ENCODE measurements around the gene DUXB.

DUXB gene

GRCh38 chr16:75701361-75701760 is at the start of gene DUXB:
TSS of gene DUXB (minus strand) at chr16:75701461. CDS start at chr16:75701418, 43 bp downstream.
- no peak for ATAC-seq
- TF ChIP-seq ARNTL (CRISPR knock-in tag; IDR thresholded peaks at IDR 0.05; ENCODE audit: borderline replicate concordance, low read depth) (no peak), TCF4 (CRISPR knock-in tag; IDR thresholded peaks at IDR 0.05; ENCODE audit: borderline replicate concordance) (no peak), GLIS3 (CRISPR knock-in tag; IDR thresholded peaks at IDR 0.05) (no peak), OSR1 (CRISPR knock-in tag; IDR thresholded peaks at IDR 0.05) (no peak), ISL1 (CRISPR knock-in tag; IDR thresholded peaks at IDR 0.05) (no peak), RARB (CRISPR knock-in tag; IDR thresholded peaks at IDR 0.05) (no peak), ZFP30 (CRISPR knock-in tag; IDR thresholded peaks at IDR 0.05) (no peak), PPARA (CRISPR knock-in tag; IDR thresholded peaks at IDR 0.05; ENCODE audit: borderline replicate concordance) (no peak)
- TF ChIP-seq, protein P1, sequence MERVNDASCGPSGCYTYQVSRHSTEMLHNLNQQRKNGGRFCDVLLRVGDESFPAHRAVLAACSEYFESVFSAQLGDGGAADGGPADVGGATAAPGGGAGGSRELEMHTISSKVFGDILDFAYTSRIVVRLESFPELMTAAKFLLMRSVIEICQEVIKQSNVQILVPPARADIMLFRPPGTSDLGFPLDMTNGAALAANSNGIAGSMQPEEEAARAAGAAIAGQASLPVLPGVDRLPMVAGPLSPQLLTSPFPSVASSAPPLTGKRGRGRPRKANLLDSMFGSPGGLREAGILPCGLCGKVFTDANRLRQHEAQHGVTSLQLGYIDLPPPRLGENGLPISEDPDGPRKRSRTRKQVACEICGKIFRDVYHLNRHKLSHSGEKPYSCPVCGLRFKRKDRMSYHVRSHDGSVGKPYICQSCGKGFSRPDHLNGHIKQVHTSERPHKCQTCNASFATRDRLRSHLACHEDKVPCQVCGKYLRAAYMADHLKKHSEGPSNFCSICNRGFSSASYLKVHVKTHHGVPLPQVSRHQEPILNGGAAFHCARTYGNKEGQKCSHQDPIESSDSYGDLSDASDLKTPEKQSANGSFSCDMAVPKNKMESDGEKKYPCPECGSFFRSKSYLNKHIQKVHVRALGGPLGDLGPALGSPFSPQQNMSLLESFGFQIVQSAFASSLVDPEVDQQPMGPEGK (CRISPR knock-in tag; IDR thresholded peaks at IDR 0.05; ENCODE audit: borderline replicate concordance), result no peak
- TF ChIP-seq, protein P2, sequence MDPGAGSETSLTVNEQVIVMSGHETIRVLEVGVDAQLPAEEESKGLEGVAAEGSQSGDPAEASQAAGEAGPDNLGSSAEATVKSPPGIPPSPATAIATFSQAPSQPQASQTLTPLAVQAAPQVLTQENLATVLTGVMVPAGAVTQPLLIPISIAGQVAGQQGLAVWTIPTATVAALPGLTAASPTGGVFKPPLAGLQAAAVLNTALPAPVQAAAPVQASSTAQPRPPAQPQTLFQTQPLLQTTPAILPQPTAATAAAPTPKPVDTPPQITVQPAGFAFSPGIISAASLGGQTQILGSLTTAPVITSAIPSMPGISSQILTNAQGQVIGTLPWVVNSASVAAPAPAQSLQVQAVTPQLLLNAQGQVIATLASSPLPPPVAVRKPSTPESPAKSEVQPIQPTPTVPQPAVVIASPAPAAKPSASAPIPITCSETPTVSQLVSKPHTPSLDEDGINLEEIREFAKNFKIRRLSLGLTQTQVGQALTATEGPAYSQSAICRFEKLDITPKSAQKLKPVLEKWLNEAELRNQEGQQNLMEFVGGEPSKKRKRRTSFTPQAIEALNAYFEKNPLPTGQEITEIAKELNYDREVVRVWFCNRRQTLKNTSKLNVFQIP (CRISPR knock-in tag; IDR thresholded peaks at IDR 0.05; ENCODE audit: borderline replicate concordance, low read depth), result no peak

GRCh38 chr16:75750528-75750927 is 49.3 kb upstream of the DUXB start:
- TF ChIP-seq ARNTL (CRISPR knock-in tag; IDR thresholded peaks at IDR 0.05; ENCODE audit: borderline replicate concordance, low read depth) (no peak), ZFP30 (CRISPR knock-in tag; IDR thresholded peaks at IDR 0.05) (no peak), ZNF8 (CRISPR knock-in tag; IDR thresholded peaks at IDR 0.05) (no peak), ZC3H10 (CRISPR knock-in tag; IDR thresholded peaks at IDR 0.05) (no peak), ESRRG (CRISPR knock-in tag; IDR thresholded peaks at IDR 0.05) (no peak), OSR1 (CRISPR knock-in tag; IDR thresholded peaks at IDR 0.05) (no peak)
- TF ChIP-seq, protein P1 (CRISPR knock-in tag; IDR thresholded peaks at IDR 0.05; ENCODE audit: borderline replicate concordance), result no peak
- no peak for ATAC-seq

- TF ChIP-seq, protein P2 (CRISPR knock-in tag; IDR thresholded peaks at IDR 0.05; ENCODE audit: borderline replicate concordance, low read depth), result no peak
- TF ChIP-seq PPARA (CRISPR knock-in tag; IDR thresholded peaks at IDR 0.05; ENCODE audit: borderline replicate concordance) (no peak), ZFP30 (CRISPR knock-in tag; IDR thresholded peaks at IDR 0.05) (no peak), RARB (CRISPR knock-in tag; IDR thresholded peaks at IDR 0.05) (no peak), ESRRG (CRISPR knock-in tag; IDR thresholded peaks at IDR 0.05) (no peak), CREB5 (CRISPR knock-in tag; IDR thresholded peaks at IDR 0.05; ENCODE audit: low read depth) (no peak), ZC3H10 (CRISPR knock-in tag; IDR thresholded peaks at IDR 0.05) (no peak), BACH2 (CRISPR knock-in tag; IDR thresholded peaks at IDR 0.05; ENCODE audit: borderline replicate concordance) (no peak), ZFP3 (CRISPR knock-in tag; IDR thresholded peaks at IDR 0.05) (no peak), ZNF70 (CRISPR knock-in tag; IDR thresholded peaks at IDR 0.05) (no peak)
- ATAC-seq, result no peak
Measured at GRCh38 chr16:75746359-75746758, 45.1 kb upstream of the DUXB start.

GRCh38 chr16:75745823-75746222 is 44.6 kb upstream of the DUXB start:
- TF ChIP-seq ZC3H10 (CRISPR knock-in tag; IDR thresholded peaks at IDR 0.05), result no peak
- TF ChIP-seq SNAI2 (CRISPR knock-in tag; IDR thresholded peaks at IDR 0.05), result no peak
- no peak for TF ChIP-seq RARB (CRISPR knock-in tag; IDR thresholded peaks at IDR 0.05)
- TF ChIP-seq ZNF8 (CRISPR knock-in tag; IDR thresholded peaks at IDR 0.05), result no peak
- no peak for TF ChIP-seq CSDC2 (CRISPR knock-in tag; IDR thresholded peaks at IDR 0.05)
- no peak for TF ChIP-seq CREB5 (CRISPR knock-in tag; IDR thresholded peaks at IDR 0.05; ENCODE audit: low read depth)
- TF ChIP-seq BACH2 (CRISPR knock-in tag; IDR thresholded peaks at IDR 0.05; ENCODE audit: borderline replicate concordance), result no peak
- TF ChIP-seq TOX (CRISPR knock-in tag; IDR thresholded peaks at IDR 0.05; ENCODE audit: borderline replicate concordance), result no peak
- no peak for TF ChIP-seq PPARA (CRISPR knock-in tag; IDR thresholded peaks at IDR 0.05; ENCODE audit: borderline replicate concordance)
- TF ChIP-seq TCF4 (CRISPR knock-in tag; IDR thresholded peaks at IDR 0.05; ENCODE audit: borderline replicate concordance), result no peak
- TF ChIP-seq ESRRG (CRISPR knock-in tag; IDR thresholded peaks at IDR 0.05), result no peak
- TF ChIP-seq, protein P3, sequence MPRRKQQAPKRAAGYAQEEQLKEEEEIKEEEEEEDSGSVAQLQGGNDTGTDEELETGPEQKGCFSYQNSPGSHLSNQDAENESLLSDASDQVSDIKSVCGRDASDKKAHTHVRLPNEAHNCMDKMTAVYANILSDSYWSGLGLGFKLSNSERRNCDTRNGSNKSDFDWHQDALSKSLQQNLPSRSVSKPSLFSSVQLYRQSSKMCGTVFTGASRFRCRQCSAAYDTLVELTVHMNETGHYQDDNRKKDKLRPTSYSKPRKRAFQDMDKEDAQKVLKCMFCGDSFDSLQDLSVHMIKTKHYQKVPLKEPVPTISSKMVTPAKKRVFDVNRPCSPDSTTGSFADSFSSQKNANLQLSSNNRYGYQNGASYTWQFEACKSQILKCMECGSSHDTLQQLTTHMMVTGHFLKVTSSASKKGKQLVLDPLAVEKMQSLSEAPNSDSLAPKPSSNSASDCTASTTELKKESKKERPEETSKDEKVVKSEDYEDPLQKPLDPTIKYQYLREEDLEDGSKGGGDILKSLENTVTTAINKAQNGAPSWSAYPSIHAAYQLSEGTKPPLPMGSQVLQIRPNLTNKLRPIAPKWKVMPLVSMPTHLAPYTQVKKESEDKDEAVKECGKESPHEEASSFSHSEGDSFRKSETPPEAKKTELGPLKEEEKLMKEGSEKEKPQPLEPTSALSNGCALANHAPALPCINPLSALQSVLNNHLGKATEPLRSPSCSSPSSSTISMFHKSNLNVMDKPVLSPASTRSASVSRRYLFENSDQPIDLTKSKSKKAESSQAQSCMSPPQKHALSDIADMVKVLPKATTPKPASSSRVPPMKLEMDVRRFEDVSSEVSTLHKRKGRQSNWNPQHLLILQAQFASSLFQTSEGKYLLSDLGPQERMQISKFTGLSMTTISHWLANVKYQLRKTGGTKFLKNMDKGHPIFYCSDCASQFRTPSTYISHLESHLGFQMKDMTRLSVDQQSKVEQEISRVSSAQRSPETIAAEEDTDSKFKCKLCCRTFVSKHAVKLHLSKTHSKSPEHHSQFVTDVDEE (CRISPR knock-in tag; IDR thresholded peaks at IDR 0.05), result no peak
- TF ChIP-seq OSR1 (CRISPR knock-in tag; IDR thresholded peaks at IDR 0.05), result no peak
- TF ChIP-seq ZNF70 (CRISPR knock-in tag; IDR thresholded peaks at IDR 0.05), result no peak
- TF ChIP-seq ZNF565 (CRISPR knock-in tag; conservative IDR thresholded peaks at IDR 0.05; ENCODE audit: low read depth), result no peak
- no peak for TF ChIP-seq ZFP3 (CRISPR knock-in tag; IDR thresholded peaks at IDR 0.05)
- no peak for ATAC-seq

Data from SK-N-SH treated with all-trans-retinoic acid at 6 μM for 48 hours (cell line).